NCI-H1048 (cell line): ENCODE results near the gene SLC6A5.

Experiments used
- DNase-seq: peaks from one replicate; lab custom pipeline; 2025; lab: John Stamatoyannopoulos, UW

The SLC6A5 gene

DNA sequence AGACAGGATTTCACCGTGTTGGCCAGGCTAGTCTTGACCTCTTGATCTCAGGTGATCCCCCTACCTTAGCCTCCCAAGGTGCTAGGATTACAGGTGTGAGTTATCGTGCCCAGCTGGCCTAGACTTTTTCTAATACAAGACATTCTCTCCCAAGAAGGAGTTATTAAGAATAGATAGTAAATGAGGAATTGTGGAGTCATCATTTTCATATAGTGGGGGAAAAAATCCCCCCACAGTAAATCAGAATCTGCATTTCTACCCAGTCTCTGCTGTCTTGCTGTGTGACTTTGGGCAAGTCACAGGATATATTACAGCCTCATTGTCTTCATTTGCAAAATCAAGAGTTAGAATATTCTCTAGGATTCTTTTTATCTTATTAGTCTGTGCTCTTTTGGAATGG is 21.6 kb downstream of the SLC6A5 start:
- DNase-seq = no peak

GRCh38 chr11:20621679-20622078 is 22.3 kb downstream of the SLC6A5 start:
- DNase-seq = no peak

- DNase-seq = no peak
Observed at GRCh38 chr11:20623252-20623651, 23.8 kb downstream of the SLC6A5 start.

GRCh38 chr11:20626279-20626678 is 26.9 kb downstream of the SLC6A5 start:
- no peak for DNase-seq

DNA sequence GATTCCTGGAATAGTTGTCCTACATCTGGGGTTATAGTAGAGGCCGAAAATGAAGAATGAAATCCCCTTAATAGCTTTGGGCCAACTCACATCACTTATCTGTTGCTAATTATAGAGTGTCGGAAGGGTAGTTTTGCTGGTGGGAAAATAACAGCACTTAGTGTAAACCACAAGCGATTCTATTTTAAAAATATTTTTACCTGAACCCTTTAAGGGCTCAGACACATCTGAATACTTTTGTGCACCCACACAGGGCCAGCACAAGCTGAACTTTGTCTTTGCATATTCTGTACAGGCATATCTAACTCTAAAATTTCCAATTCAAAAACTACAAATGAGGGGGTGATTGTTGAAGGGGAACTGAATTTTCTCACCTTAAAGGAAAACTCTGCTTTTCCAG is 27.6 kb downstream of the SLC6A5 start:
- DNase-seq = no peak

DNA sequence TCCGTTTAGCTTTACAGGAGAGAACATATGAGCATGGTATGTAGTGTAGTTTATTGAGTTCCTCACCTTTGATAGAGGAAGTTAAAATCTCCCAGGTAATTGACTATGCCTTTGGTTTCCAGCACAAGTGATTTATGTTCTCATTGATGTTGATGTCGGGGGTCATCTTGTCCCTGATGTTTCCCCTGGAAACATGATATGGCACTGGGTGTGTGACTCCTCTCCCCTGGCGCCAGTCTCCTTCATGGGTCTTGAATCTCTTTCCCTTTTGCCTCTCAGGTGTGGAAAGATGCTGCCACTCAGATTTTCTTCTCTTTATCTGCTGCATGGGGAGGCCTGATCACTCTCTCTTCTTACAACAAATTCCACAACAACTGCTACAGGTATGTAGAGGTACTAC is 28.3 kb downstream of the SLC6A5 start:
- no peak for DNase-seq

DNA sequence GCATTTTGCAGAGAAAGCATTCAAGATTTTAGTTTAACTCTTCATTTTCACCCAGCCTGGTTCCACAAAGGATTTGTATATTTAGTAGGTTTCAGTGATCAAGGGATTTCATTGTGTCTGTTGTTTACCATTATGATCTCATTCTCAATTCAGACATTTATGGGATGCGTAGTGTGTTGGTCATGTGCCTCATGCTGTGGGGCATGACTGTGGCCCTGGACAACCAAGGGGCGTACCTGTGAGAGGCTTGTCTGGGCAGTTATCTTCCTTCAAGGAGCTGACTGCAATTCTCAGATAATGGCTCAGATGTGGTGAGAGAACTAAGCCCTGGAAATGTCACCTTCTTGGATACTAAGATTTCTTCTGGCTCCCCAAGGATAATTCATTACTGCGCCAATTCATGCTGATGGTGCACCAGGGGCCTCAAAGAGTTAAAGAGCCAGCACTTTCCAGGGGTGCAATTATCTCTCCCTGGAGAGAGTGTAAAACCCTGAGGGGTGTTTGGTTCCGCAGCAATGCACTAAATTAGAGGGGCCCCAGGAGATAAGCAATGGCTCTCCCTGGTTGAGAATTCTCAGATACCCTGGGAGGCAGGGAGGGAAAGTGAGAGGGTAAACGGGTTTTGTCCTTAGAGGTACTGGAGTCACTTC is 32.2 kb downstream of the SLC6A5 start:
- DNase-seq = no peak

DNA sequence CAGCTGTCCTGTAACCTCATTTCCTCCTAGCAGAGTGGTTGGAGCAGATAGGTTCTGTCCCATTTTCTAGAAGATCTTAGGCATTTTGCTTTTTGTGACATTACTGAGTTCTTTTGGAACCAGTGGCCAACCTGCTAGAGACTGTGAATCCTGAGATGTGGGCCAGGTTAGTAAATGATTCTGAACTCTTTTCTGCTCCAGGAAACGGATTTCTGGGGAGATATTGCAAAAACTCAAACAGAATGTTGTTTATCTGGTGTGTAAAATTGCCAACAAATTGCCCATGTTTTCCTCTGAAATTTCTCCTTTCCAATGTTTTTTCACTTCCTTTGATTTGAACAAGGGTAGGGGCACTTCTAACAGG is 32.7 kb downstream of the SLC6A5 start:
- no peak for DNase-seq

- DNase-seq = no peak
Observed at GRCh38 chr11:20634044-20634443, 34.6 kb downstream of the SLC6A5 start.

GRCh38 chr11:20634781-20635180 is 35.4 kb downstream of the SLC6A5 start:
- no peak for DNase-seq

DNA sequence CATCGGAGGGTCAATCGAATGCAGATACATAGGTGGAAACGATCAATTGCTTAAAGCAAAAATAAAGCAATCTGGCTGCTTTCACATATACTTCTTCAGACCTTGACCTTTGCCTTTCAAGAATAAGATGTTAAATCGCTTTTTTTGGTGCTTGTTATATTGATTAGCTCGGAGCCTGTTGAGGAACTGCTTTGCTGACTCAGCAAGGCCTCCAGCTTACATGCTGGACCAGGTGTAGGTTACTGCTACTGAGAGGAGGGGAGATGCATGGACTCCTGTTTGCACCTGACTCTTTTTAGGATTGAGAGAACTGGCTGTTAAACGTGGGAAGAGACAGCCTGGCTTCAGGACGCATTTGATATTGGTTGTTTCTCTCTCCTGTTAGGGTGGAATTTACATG is 38.7 kb downstream of the SLC6A5 start:
- no peak for DNase-seq

DNA sequence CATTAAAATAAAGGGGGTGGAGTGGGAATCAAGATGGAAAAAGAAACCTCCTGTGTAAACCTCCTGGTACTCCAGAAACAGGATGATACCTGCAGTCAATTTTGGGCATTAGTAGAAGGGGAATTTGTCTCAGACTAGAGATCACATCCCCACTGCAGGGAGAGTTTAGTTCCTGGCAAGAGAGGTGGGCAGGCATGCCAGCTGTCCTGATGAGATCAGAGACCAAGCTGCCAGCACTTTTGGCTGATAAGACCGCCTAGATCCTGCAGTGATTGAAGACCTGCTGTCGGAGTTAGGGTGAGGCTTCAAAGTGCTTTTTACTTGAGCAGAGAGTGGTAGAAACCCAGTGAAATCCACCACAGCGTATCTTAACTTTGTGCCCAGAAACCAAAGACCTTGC is 40.3 kb downstream of the SLC6A5 start:
- no peak for DNase-seq

GRCh38 chr11:20640401-20640800 is 41.0 kb downstream of the SLC6A5 start:
- DNase-seq = no peak

GRCh38 chr11:20644360-20644759 is 45.0 kb downstream of the SLC6A5 start:
- no peak for DNase-seq

DNA sequence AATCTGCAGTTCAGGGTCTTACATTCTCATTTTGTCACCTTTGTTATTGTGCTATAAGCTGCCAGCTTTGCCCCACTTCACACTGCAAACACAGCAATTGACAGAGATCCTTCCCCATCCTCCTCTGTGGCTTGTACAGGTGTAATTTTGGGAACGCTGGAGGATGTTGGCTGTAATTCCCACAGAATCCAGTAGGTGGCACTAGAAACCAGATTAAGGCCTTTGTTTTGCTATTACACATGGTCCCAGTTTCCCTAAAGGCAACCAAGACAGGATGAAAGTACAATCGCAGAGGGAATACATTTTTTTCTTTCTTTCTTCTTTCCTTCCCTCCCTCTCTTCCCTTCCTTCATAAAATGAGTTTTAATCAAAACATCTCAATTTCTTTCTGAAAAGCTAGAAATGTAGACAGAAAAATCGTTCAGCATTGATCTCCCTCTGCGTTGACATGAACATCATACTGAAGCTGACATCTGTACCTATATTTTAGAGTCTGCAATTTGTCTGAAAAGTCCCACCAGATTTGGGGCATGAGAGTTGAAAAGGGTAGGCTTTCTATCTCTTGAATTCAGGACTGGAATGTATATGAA is 48.7 kb downstream of the SLC6A5 start:
- peak; percentile 38 for DNase-seq

GRCh38 chr11:20652150-20652806 is 52.9 kb downstream of the SLC6A5 start:
- DNase-seq = no peak

GRCh38 chr11:20654038-20654437 is 54.6 kb downstream of the SLC6A5 start:
- no peak for DNase-seq

GRCh38 chr11:20656901-20657300 is 57.5 kb downstream of the SLC6A5 start:
- DNase-seq = no peak

- DNase-seq = no peak
Observed at GRCh38 chr11:20658135-20658534, 58.7 kb downstream of the SLC6A5 start.

- DNase-seq = no peak
Observed at GRCh38 chr11:20661445-20661844, 62.0 kb downstream of the SLC6A5 start.

GRCh38 chr11:20661850-20662249 is 62.4 kb downstream of the SLC6A5 start:
- no peak for DNase-seq

DNA sequence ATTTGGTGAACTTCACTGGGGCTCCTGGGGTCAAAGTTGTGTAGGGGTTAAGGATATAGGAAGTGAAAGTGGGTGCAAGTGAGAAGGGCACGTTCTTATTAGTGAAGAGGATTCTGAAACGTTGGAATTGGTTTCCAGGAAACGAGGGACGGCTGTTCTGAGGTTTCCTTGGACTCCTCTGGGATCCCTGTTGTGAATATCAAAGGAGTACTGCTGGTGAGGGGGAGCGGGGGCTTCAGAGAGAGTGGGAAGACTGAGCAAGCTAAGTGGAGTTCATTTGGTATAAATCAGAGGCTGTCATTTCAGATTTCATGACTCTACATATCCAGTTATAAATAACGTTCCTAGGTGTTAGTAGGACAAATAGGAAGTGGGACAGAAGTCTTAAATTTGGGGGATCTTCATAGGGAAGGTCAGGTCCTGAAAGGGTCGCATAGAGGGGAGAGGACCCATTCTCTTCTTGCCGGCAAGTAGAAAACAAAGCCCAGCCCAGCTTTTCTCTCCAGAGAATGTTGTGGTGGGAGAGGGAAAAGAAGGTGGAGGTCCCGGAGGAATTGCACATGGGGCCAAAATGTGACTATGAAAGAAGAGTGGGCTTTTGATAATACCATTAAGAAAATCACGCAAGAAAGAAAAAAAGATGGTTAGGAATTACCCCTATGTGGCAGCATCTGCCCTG is 68.9 kb downstream of the SLC6A5 start:
- DNase-seq = no peak
